HTERT RPE-1 (cell line): ENCODE measurements around the gene ITIH6.

Source experiments
- in situ Hi-C: fragments of 300-500 bp; cut with MboI; formaldehyde crosslinking; loops from 4 replicates; pipeline ENCODE4 v1.14.3; 2020; ENCODE audit warnings: low sequenced_read_pairs

Gene ITIH6

GRCh38 chrX:54715621-54716020, 82.4 kb downstream of the ITIH6 start:
- in situ Hi-C loops = no loop called here

GRCh38 chrX:54714424-54714823, 83.6 kb downstream of the ITIH6 start:
- in situ Hi-C loops = no loop called here

DNA sequence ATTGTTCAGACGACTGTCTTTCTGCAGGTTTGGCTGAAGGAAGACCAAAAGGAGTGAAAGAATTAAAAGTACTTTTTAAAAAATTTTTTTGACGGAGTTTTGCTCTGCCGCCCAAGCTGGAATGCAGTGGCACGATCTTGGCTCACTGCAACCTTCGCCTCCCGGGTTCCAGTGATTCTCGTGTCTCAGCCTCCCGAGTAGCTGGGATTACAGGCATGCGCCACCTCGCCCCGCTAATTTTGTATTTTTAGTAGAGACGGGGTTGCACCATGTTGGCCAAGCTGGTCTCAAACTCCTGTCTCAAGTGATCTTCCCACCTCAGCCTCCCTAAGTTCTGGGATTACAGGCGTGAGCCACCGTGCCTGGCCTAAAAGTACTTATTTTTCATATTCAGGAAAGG, 86.3 kb downstream of the ITIH6 start:
- in situ Hi-C loops = no loop called here

DNA sequence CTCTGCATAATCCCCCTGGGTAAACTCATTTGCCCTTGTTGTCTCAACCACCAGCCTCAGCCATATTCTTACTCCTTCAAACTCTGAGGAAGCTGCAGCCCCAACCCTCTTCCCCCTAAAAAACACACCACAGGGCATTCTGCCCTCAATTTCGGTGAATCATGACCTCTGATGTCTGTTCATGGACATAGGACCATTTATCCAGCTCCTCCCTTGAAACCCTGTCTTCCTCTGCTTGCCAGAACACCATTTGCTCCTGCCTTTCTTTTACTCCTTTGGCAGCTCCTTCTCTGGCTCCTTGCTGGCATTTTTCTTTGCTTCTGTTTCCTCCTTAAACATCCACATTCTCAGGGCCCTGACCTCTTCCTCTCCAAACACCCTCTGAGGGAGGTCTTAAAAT, 87.1 kb downstream of the ITIH6 start:
- in situ Hi-C loops = no loop called here

- in situ Hi-C loops = no loop called here
Measured at GRCh38 chrX:54708404-54708803, 89.7 kb downstream of the ITIH6 start.
